ENCODE measurements around the gene SLC26A4. TPM values are rescaled to one million over a fixed set of nuclear protein-coding genes. Genes with fewer than 3 reads are reported as not detected.

Gene SLC26A4
- total RNA-seq, 6 donors from 2014 or later, result 0.11 to 1.0 (median 0.56) TPM

- TF ChIP-seq POLR2AphosphoS5 (IDR thresholded peaks at IDR 0.05), result no peak
- no peak for TF ChIP-seq POLR2A (IDR thresholded peaks at IDR 0.05)
- no peak for TF ChIP-seq CTCF (IDR thresholded peaks at IDR 0.05)
- no peak for TF ChIP-seq EP300 (IDR thresholded peaks at IDR 0.05)
These were observed 16.7 kb upstream of the SLC26A4 start for GRCh38 chr7:107643938-107644308.

GRCh38 chr7:107644309-107644974 is 16.2 kb upstream of the SLC26A4 start:
- Histone ChIP-seq H3K36me3 (no peaks in the 10 kb centered on the region), H3K4me3 (no peak overlapping the region), H3K4me1 (peaks cover 0 to 7% (median 3%) of the 10 kb centered on the region in 4 donors), H3K27ac (no peak overlapping the region), H3K27me3 (no peaks in the 10 kb centered on the region), H3K9me3 (no peaks in the 10 kb centered on the region)
- 67% methylated on average over 9 of the region's 9 CpGs for WGBS, 2 donors
- TF ChIP-seq POLR2A (IDR thresholded peaks at IDR 0.05) (no peak), POLR2AphosphoS5 (IDR thresholded peaks at IDR 0.05) (no peak), EP300 (IDR thresholded peaks at IDR 0.05) (no peak), CTCF (IDR thresholded peaks at IDR 0.05) (no peak)
- ATAC-seq (ENCODE audit: low FRiP score in 2 of 2), result no peak
- DNase-seq, result no peak

More at GRCh38 chr7:107643938-107644308, 16.7 kb upstream of the SLC26A4 start:
- 71 to 82% methylated on average over 1 of the region's 1 CpG for WGBS, 2 donors
- ATAC-seq (ENCODE audit: low FRiP score in 2 of 2) (peak in 1 of 2 donors; percentile 8), DNase-seq (no peak)
- Histone ChIP-seq H3K4me1 (peaks cover 0 to 7% (median 3%) of the 10 kb centered on the region in 4 donors), H3K27ac (no peak overlapping the region), H3K9me3 (no peaks in the 10 kb centered on the region), H3K4me3 (no peak overlapping the region), H3K36me3 (no peaks in the 10 kb centered on the region), H3K27me3 (no peaks in the 10 kb centered on the region)

- no peaks in the 10 kb centered on the region for H3K4me1 ChIP-seq
- H3K9me3 ChIP-seq, result no peaks in the 10 kb centered on the region
- ATAC-seq (ENCODE audit: low FRiP score in 2 of 2) (no peak), DNase-seq (no peak)
- H3K36me3 ChIP-seq, result no peaks in the 10 kb centered on the region
- H3K4me3 ChIP-seq, result no peak overlapping the region
- no peaks in the 10 kb centered on the region for H3K27me3 ChIP-seq
- no peak for TF ChIP-seq POLR2AphosphoS5 (IDR thresholded peaks at IDR 0.05)
- TF ChIP-seq CTCF (IDR thresholded peaks at IDR 0.05), result no peak
- no peak for TF ChIP-seq POLR2A (IDR thresholded peaks at IDR 0.05)
- TF ChIP-seq EP300 (IDR thresholded peaks at IDR 0.05), result no peak
- 95 to 96% methylated on average over 5 of the region's 5 CpGs for WGBS, 2 donors
- H3K27ac ChIP-seq, result no peak overlapping the region
These were observed 8.0 kb upstream of the SLC26A4 start for GRCh38 chr7:107652642-107653041.

GRCh38 chr7:107658467-107658866 is 2.2 kb upstream of the SLC26A4 start:
- Histone ChIP-seq H3K4me3 (no peak overlapping the region), H3K9me3 (no peaks in the 10 kb centered on the region), H3K27ac (no peak overlapping the region), H3K27me3 (peaks cover 0 to 17% (median 10%) of the 10 kb centered on the region in 4 donors), H3K4me1 (peaks cover 17 to 20% (median 19%) of the 10 kb centered on the region in 4 donors), H3K36me3 (no peaks in the 10 kb centered on the region)
- TF ChIP-seq POLR2AphosphoS5 (IDR thresholded peaks at IDR 0.05) (no peak), EP300 (IDR thresholded peaks at IDR 0.05) (no peak), POLR2A (IDR thresholded peaks at IDR 0.05) (no peak), CTCF (IDR thresholded peaks at IDR 0.05) (no peak)
- ATAC-seq (ENCODE audit: low FRiP score in 2 of 2) (no peak), DNase-seq (no peak)

- TF ChIP-seq POLR2AphosphoS5 (IDR thresholded peaks at IDR 0.05) (no peak), CTCF (IDR thresholded peaks at IDR 0.05) (no peak), POLR2A (IDR thresholded peaks at IDR 0.05) (no peak), EP300 (IDR thresholded peaks at IDR 0.05) (no peak)
- 68 to 74% methylated on average over 4 of the region's 4 CpGs for WGBS, 2 donors
- Histone ChIP-seq H3K4me3 (no peak overlapping the region), H3K36me3 (no peaks in the 10 kb centered on the region), H3K27me3 (peaks cover 0 to 17% (median 10%) of the 10 kb centered on the region in 4 donors), H3K27ac (no peak overlapping the region), H3K9me3 (no peaks in the 10 kb centered on the region), H3K4me1 (peaks cover 17 to 20% (median 19%) of the 10 kb centered on the region in 4 donors)
- ATAC-seq (ENCODE audit: low FRiP score in 2 of 2) (no peak), DNase-seq (no peak)
These were observed 962 bp upstream of the SLC26A4 start for GRCh38 chr7:107659666-107660065.
